Stomach (tissue), 9 donors: Measurements from ENCODE around the gene CXCL14. TPM values are rescaled to one million over a fixed set of nuclear protein-coding genes. Genes with fewer than 3 reads are reported as not detected.

Experiments used
- DNase-seq, 2 donors: peaks; one replicate each; pipeline versions ENCODE4 v3.0.0 to v3.0.0-alpha.2; 2013 to 2019
- H3K27ac ChIP-seq, 5 donors: fragments of 200-600 bp in 4 of 5; sonication (generic) in 4 of 5; one replicate each; pipeline ENCODE4 v1.5.1; 2013 to 2019; ENCODE audit warnings: mild to moderate bottlenecking in 1 of 5, moderate library complexity in 1 of 5
- H3K27me3 ChIP-seq, 3 donors: fragments of 200-600 bp; sonication (generic); one replicate each; pipeline ENCODE4 v1.5.1; 2017 to 2019; ENCODE audit warnings: mixed run types in 1 of 3
- H3K36me3 ChIP-seq, 4 donors: fragments of 200-600 bp; sonication (generic); 1 replicate in 3 of 4; 2 replicates in 1 of 4; pipeline ENCODE4 v1.5.1; 2016 to 2019
- H3K4me1 ChIP-seq, 4 donors: fragments of 200-600 bp; sonication (generic); one replicate each; pipeline ENCODE4 v1.5.1; 2016 to 2019
- H3K4me3 ChIP-seq, 4 donors: fragments of 200-600 bp; sonication (generic) in 3 of 4; one replicate each; pipeline ENCODE4 v1.5.1; 2016 to 2019; ENCODE audit warnings: mild to moderate bottlenecking in 1 of 4
- H3K9me3 ChIP-seq, 4 donors: fragments of 200-600 bp; sonication (generic); one replicate each; pipeline ENCODE4 v1.5.1; 2016 to 2019
- CTCF ChIP-seq, 7 experiments: fragments of 450-650 bp in 4 of 7; fragments of 200-600 bp in 3 of 7; sonication (generic) in 3 of 7; IDR thresholded peaks; one replicate each; pipeline ENCODE4 v1.5.1; 2016 to 2019; ENCODE audit warnings: antibody characterized with exemption in 7 of 7, control low read depth in 2 of 7, mild to moderate bottlenecking in 1 of 7
- EP300 ChIP-seq: sonication (generic); formaldehyde crosslinking; IDR thresholded peaks from one replicate; pipeline ENCODE4 v1.6.1; 2017; ENCODE audit warnings: antibody characterized with exemption
- POLR2A ChIP-seq, 4 donors: fragments of 450-650 bp; IDR thresholded peaks; one replicate each; pipeline ENCODE4 v1.6.1; 2016; ENCODE audit warnings: antibody characterized with exemption in 4 of 4, control low read depth in 2 of 4, mild to moderate bottlenecking in 1 of 4, moderate library complexity in 1 of 4
- POLR2AphosphoS5 ChIP-seq, 3 donors: sonication (generic); formaldehyde crosslinking; IDR thresholded peaks; one replicate each; pipeline ENCODE4 v1.6.1; 2016; ENCODE audit warnings: antibody characterized with exemption in 3 of 3
- WGBS, 5 donors: extraction: QIAGEN DNeasy Blood & Tissue Kit in 3 of 5; methylation state at CpG; one replicate each; pipeline versions ENCODE4 v1.1.5 to v1.1.7; 2013 to 2018; 5-methylcytosine and 5-hydroxymethylcytosine counted together
- intact Hi-C: fragments of 100-400 bp; cut with DNase I; formaldehyde crosslinking; loops from one replicate; pipeline ENCODE4 v1.15.1; 2023; ENCODE audit warnings: low total_unique reads
- polyA plus RNA-seq, 3 donors: library from polyadenylated mRNA; stranded (reverse); fragments of 200-250 nt; gene quantifications; one replicate each; pipeline ENCODE4 v1.2.3, GENCODE V29; 2013
- total RNA-seq, 5 donors: library from RNA; depleted of rRNA; stranded (reverse); fragments of >200 nt; gene quantifications; one replicate each; pipeline versions ENCODE4 v1.1.0 to v1.2.3, GENCODE V29; 2014 to 2016
- donor health status: healthy with polysubstance abuse.
- donor health status: Bipolar disorder and iron deficiency.
- donor health status: healthy.

Gene CXCL14
- total and polyA plus RNA-seq, 8 donors: 12.7 to 82.0 (median 32.1) TPM; not detected in 2

GRCh38 chr5:135546101-135546500 lies 32.7 kb downstream of the CXCL14 start:
- peaks cover 4 to 99% (median 53%) of the 10 kb centered on the region in 3 donors for H3K27me3 ChIP-seq

GRCh38 chr5:135545099-135545498 lies 33.7 kb downstream of the CXCL14 start:
- Histone ChIP-seq H3K4me1 (peaks cover 16 to 21% (median 17%) of the 10 kb centered on the region in 4 donors), H3K27ac (no peak overlapping the region), H3K36me3 (no peaks in the 10 kb centered on the region), H3K9me3 (no peaks in the 10 kb centered on the region), H3K27me3 (peaks cover 4 to 99% (median 54%) of the 10 kb centered on the region in 3 donors), H3K4me3 (peak overlapping the region in 3 of 4 donors; percentile 46 to 55 (median 50))
- DNase-seq: no peak
- TF ChIP-seq EP300: no peak
- TF ChIP-seq CTCF (IDR thresholded peaks at IDR 0.05): no peak
- no peak for TF ChIP-seq POLR2A (IDR thresholded peaks at IDR 0.05)
- WGBS, 5 donors: 39 to 64% (median 49%) methylated on average over 17 of the region's 17 CpGs
- intact Hi-C loops: no loop called here

More at GRCh38 chr5:135546101-135546500, 32.7 kb downstream of the CXCL14 start:
- H3K9me3 ChIP-seq: no peaks in the 10 kb centered on the region
- peaks cover 16 to 21% (median 17%) of the 10 kb centered on the region in 4 donors for H3K4me1 ChIP-seq
- intact Hi-C loops: no loop called here
- no peaks in the 10 kb centered on the region for H3K36me3 ChIP-seq
- H3K4me3 ChIP-seq: no peak overlapping the region
- WGBS, 5 donors: 54 to 75% (median 66%) methylated on average over 12 of the region's 12 CpGs
- no peak overlapping the region for H3K27ac ChIP-seq
- no peak for DNase-seq
- TF ChIP-seq CTCF (IDR thresholded peaks at IDR 0.05) (no peak), POLR2A (IDR thresholded peaks at IDR 0.05) (no peak), EP300 (no peak), POLR2AphosphoS5 (IDR thresholded peaks at IDR 0.05) (no peak)

- no peaks in the 10 kb centered on the region for H3K36me3 ChIP-seq
- intact Hi-C loops: no loop called here
- peaks cover 4 to 99% (median 63%) of the 10 kb centered on the region in 3 donors for H3K27me3 ChIP-seq
- H3K9me3 ChIP-seq: no peaks in the 10 kb centered on the region
- no peak for TF ChIP-seq CTCF (IDR thresholded peaks at IDR 0.05)
- TF ChIP-seq POLR2A (IDR thresholded peaks at IDR 0.05): no peak
- TF ChIP-seq EP300: no peak
- peaks cover 16 to 21% (median 17%) of the 10 kb centered on the region in 4 donors for H3K4me1 ChIP-seq
- H3K4me3 ChIP-seq: peak overlapping the region; percentile 46 to 62 (median 52)
- peak overlapping the region in 1 of 5 donors; percentile 34 for H3K27ac ChIP-seq
- DNase-seq: peak in 1 of 2 donors; percentile 61
- 1 to 5% (median 2%) methylated on average over 51 to 77 of the region's 77 CpGs for WGBS, 5 donors
These were observed 35.1 kb downstream of the CXCL14 start for GRCh38 chr5:135543485-135544304.

GRCh38 chr5:135543001-135543484 lies 35.7 kb downstream of the CXCL14 start:
- peaks cover 16 to 21% (median 17%) of the 10 kb centered on the region in 4 donors for H3K4me1 ChIP-seq
- H3K36me3 ChIP-seq: no peaks in the 10 kb centered on the region
- H3K4me3 ChIP-seq: peak overlapping the region; percentile 46 to 62 (median 52)
- TF ChIP-seq POLR2A (IDR thresholded peaks at IDR 0.05): no peak
- no peak for TF ChIP-seq POLR2AphosphoS5 (IDR thresholded peaks at IDR 0.05)
- TF ChIP-seq CTCF (IDR thresholded peaks at IDR 0.05): no peak
- TF ChIP-seq EP300: no peak
- H3K27ac ChIP-seq: no peak overlapping the region
- intact Hi-C loops: no loop called here
- 21 to 40% (median 25%) methylated on average over 5 of the region's 5 CpGs for WGBS, 5 donors
- peaks cover 4 to 99% (median 63%) of the 10 kb centered on the region in 3 donors for H3K27me3 ChIP-seq
- no peak for DNase-seq
- no peaks in the 10 kb centered on the region for H3K9me3 ChIP-seq
